GM21737 (cell line): ENCODE measurements around the gene STON1.
"Not testable (repeated sequence)": the region's sequence is repeated elsewhere in the genome, so short reads cannot be mapped to it uniquely, and the experiment has no call there.

Source experiments
- ATAC-seq: cut with Tn5 transposase; IDR thresholded peaks from one replicate; pipeline ENCODE4 v1.9.1; 2021; ENCODE audit warnings: mild to moderate bottlenecking, moderate library complexity; ENCODE audit not compliant: unreplicated experiment

Gene STON1

GRCh38 chr2:48530033-48530811, at the start of gene STON1:
STON1 (plus strand) TSS chr2:48530154; CDS start chr2:48580634, 50,480 bp downstream.
- no peak for ATAC-seq

GRCh38 chr2:48480526-48480925, 49.4 kb upstream of the STON1 start:
- no peak for ATAC-seq

DNA sequence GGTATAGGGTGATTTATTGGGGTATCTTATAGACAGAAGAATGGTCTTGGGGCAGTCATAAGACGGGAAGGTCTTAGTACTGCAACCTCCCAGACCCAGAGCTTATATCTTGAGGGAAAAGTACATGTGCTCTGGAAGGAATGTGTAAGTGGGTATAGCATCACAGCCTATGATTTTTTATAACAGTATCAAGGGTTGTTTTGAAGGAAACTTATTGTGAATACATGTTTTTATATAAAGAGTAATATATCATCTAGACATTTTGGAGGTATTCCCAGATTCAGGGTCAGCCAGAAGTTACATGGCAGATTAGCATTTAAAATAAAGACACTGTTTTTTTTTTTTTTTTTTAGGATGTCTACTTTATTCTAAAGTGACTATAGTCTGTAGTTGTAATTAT, 47.6 kb upstream of the STON1 start:
- no peak for ATAC-seq

DNA sequence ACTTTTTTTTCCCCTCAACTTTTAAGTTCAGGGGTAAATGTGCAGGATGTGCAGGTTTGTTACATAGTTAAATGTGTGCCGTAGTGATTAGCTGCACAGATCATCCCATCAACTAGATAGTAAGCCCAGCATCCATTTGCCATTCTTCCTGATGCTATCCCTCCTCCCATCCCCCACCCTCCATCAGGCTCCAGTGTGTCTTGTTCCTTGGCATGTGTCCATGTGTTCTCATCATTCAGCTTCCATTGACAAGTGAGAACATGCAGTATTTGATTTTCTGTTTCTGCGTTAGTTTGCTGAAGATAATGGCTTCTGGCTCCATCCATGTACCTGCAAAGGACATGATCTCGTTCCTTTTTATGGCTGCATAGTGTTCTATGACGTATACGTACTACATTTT, 47.2 kb upstream of the STON1 start:
- no peak for ATAC-seq

GRCh38 chr2:48483506-48483905, 46.4 kb upstream of the STON1 start:
- no peak for ATAC-seq

DNA sequence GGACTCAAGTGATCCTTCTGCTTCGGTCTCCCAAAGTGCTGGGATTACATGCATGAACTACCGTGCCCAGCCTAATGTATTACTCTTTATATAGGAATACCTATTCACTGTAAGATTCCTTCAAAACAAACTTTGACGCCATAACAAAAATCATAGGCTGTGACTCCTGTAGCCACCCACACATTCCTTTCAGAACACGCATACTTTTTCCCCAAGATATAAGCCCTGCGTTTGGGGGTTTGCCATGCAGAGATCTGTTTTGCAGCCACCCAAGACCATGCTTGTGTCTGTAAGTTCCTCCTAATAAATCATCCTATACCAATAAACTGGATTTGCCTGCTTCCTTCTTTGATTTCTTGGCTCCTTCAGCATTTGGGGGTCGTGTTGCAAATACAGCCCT, 46.0 kb upstream of the STON1 start:
- ATAC-seq: no peak

GRCh38 chr2:48488545-48488944, 41.4 kb upstream of the STON1 start:
- no peak for ATAC-seq

DNA sequence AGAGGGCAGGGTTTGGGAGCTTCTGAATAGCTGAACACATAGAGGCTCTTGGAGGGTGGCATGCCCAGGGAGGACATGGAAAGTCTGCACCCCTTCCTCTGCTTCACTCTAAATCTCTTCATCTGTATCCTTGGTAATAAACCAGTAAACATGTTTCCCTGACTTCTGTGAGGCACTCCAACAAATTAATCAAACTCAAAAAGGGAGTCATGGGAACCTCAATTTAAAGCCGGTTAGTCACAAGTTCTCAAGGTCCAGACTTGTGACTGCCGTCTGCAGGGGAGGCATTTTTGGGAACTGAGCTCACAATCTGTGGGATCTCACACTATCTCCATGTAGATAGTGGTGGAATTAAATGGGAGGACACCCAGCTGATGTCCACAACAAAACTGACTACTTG, 33.1 kb upstream of the STON1 start:
- no peak for ATAC-seq

DNA sequence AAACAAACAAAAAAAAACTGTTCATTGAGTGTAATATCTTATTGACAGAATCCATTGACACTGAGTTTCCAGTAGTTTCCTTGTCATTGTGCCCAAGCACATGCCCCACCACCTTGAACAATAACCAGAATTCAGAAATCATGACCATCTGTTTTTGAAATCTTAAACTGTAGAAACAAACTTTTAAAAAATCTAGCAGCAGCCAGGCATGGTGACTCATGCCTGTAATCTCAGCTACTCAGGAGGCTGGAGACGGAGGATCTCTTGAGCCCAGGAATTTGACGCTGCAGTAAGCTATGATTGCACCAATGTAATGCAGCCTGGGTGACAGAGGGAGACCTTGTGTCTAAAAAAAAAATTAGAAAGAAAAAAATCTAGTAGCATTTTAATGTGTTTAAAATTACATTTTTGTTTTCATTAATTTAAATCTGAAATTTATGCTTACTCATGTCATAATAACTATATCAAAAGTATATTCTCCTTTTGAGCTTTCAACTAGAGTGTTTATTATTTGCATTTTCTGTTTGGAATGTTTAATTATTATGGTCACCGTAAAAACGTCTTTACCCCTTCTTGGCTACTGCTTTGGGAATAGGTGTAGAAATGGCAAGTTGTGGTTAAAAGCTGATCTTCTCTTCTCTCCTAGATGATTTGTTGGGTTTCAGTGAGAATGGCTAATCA, 25.2 kb upstream of the STON1 start:
- no peak for ATAC-seq

- no peak for ATAC-seq
Measured at GRCh38 chr2:48507111-48507510, 22.8 kb upstream of the STON1 start.

DNA sequence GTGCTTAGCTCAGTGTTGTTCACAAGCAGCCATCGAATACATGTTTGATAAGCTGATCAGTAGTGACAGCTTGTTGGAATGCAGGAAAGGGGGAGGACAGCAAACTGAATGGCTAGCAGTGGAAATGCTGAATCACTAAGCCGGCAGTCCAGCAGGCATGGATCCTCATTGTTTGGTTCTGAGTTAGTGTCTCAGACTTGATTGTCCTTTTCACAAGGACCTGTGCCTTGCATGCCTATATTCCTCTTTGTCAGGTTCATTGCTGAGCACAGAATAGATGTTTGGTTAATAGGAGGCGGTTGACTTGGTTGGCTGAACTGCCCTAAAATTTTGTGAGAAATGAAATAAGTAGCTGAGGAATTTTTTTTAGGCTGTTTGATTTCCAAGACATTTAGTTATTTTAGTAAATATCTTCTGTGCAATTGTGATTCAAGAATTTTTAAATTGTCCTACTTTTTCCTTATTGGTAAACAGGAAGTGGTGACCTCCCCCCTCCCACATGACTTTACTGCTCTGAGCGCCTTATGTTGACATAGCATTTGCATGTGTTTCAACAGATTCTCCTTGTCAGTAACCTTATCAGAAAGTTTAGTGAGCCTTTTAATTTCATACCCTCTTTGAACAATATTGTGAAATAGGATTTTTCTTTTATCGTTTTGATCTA, 21.4 kb upstream of the STON1 start:
- no peak for ATAC-seq

GRCh38 chr2:48510329-48510728, 19.6 kb upstream of the STON1 start:
- no peak for ATAC-seq

DNA sequence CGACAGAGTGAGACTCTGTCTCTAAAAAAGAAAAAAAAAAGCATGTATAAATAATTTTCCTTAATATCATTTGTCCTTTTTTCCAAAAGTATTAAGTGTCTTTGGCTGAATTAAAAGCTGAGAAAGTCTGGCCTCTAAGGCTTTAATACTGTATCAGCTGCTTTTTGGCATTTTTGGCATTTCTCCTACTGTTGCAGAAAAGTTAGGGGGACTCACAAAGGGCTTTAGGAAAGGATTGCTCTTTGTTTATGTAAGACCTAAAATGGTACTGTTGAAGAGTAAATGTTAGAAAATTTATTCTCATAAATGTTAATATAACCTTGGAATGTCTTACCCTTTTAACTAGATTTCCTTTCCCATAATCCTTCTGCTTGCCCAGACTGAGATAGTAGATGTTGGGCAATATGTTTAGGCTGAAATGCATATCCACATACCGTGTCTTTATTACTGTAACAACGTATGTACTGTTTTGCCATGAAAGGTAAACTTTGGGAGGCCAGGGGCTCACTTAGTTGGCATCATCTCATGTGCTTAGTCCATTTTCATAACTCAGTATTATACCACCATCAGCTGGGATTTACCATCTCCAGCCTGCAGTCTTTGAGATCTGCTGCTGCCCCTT, 18.0 kb upstream of the STON1 start:
- ATAC-seq: no peak

- ATAC-seq: no peak
Measured at GRCh38 chr2:48512571-48512970, 17.4 kb upstream of the STON1 start.

DNA sequence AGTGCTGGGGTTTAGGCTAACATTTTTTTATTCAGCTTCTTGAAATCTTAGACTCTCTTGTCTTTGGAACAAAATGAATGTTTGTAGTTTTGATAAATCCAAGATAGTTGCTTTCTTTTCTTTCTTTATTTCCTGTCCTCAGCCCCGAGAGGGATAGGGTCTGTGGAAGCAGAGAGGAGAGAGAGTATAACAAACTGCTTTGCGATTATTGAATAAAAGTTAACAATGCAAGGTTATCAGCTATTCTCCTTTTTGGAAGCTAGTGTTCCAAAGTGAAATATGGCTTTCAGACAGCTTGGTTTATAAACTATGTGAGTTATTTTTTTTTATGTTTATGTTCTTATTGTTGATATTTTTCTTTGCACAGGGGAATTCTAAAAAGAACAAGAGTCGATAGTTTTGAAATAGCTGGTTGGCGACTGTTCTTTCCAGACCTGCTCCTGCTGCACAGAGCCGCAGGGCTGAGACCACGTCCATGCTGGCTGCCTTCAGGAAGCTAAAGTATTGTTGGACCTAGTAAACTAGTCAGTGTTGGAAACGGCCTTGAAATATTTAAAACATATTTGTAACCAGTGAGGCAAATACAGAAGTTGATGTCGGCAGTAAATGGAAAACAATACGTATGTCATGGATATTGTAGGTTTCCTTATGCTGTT, 15.5 kb upstream of the STON1 start:
- ATAC-seq: no peak

- no peak for ATAC-seq
Measured at GRCh38 chr2:48515513-48515985, 14.4 kb upstream of the STON1 start.

GRCh38 chr2:48519593-48519992, 10.4 kb upstream of the STON1 start:
- ATAC-seq: no peak

DNA sequence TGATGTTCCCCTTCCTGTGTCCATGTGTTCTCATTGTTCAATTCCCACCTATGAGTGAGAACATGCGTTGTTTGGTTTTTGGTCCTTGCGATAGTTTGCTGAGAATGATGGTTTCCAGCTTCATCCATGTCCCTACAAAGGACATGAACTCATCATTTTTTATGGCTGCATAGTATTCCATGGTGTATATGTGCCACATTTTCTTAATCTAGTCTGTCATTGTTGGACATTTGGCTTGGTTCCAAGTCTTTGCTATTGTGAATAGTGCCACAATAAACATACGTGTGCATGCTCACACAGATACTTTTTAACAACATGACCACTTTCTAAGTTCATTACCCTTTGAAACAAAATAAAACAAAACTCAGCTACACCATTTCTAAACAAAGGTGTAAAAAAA, 5.2 kb upstream of the STON1 start:
- not testable (repeated sequence) for ATAC-seq

DNA sequence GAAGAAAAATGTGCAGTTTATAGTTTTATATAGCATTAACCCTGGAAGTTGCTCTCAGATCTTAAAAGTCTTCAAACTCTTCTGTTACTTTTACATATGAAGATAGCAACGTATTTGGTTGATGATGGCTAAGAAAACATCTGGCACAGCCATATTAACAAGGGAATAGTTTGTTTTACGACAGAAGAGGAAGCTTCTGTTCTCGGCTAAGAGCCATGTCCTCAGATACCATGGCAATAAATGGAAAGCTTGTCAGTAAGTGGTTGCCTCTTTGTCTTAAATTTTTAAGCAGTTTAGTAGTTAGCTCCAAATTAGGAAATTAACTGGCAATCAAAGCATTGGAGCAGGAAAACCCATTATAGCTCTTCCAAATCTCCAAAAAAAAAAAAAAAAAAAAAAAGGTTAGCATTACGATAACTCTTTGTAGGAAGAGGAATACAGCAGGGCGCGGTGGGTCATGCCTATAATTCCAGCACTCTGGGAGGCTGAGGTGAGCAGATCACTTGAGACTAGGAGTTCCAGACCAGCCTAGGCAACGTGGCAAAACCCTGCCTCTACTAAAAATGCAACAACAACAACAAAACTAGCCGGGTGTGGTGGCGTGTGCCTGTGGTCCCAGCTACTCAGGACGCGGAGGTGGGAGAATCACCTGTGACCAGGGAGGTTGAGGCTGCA, 4.5 kb upstream of the STON1 start:
- no peak for ATAC-seq

GRCh38 chr2:48527226-48527885, 2.6 kb upstream of the STON1 start:
- ATAC-seq: no peak
